ENCODE measurements around the gene DNMT1.

- TF ChIP-seq POLR2A (IDR thresholded peaks at IDR 0.05) (no peak), CTCF (IDR thresholded peaks at IDR 0.05) (no peak)
These were observed 25.9 kb upstream of the DNMT1 start for GRCh38 chr19:10220695-10221094.

All from suprapubic skin (tissue), 3 donors.